WTC11 (cell line): ENCODE measurements around the gene CNOT8. TPM values are rescaled to one million over a fixed set of nuclear protein-coding genes. Genes with fewer than 3 reads are reported as not detected.

Source experiments
- ATAC-seq: fragments of 200-7000 bp; cut with Tn5 transposase; 2 replicates; pipeline ENCODE4 v1.10.0; 2021; ENCODE audit warnings: mild to moderate bottlenecking, moderate library complexity
- CTCF ChIA-PET: fragments of 300-600 bp; sonication (Branson Sonifier 250); formaldehyde crosslinking; loops from one replicate; lab custom pipeline; 2021; ENCODE audit warnings: antibody characterized with exemption; lab: Charles Lee
- POLR2A ChIA-PET: fragments of 350-600 bp; sonication (Branson Sonifier 250); formaldehyde crosslinking; loops from one replicate; lab custom pipeline; 2021; ENCODE audit warnings: antibody characterized with exemption; lab: Charles Lee
- DNase-seq: peaks from one replicate; pipeline ENCODE4 v3.0.0; 2021; ENCODE audit warnings: low spot score
- H3K27ac Mint-ChIP-seq: 2 replicates; pipeline ENCODE4 v1.8.0; 2021; ENCODE audit warnings: mixed read lengths
- H3K27me3 Mint-ChIP-seq: 2 replicates; pipeline ENCODE4 v1.8.0; 2021; ENCODE audit warnings: low read depth, mild to moderate bottlenecking, moderate library complexity, mixed read lengths
- H3K36me3 Mint-ChIP-seq: 2 replicates; pipeline ENCODE4 v1.8.0; 2021; ENCODE audit warnings: mixed read lengths
- H3K4me1 Mint-ChIP-seq: 2 replicates; pipeline ENCODE4 v1.8.0; 2022; ENCODE audit warnings: mixed read lengths
- H3K4me3 Mint-ChIP-seq: 2 replicates; pipeline ENCODE4 v1.8.0; 2021; ENCODE audit warnings: mild to moderate bottlenecking, moderate library complexity, mixed read lengths
- H3K9me3 Mint-ChIP-seq: 2 replicates; pipeline ENCODE4 v1.8.0; 2021; ENCODE audit warnings: mixed read lengths
- ERG ChIP-seq: fragments of 250-450 bp; sonication (Bioruptor Pico); IDR thresholded peaks from 2 replicates; pipeline ENCODE4 v1.8.0; 2021; ENCODE audit warnings: mild to moderate bottlenecking
- FOXK1 ChIP-seq: sonication (generic); formaldehyde crosslinking; IDR thresholded peaks from 2 replicates; pipeline ENCODE4 v1.8.0; 2022; ENCODE audit warnings: mild to moderate bottlenecking, moderate library complexity, missing genetic modification reagents
- FOXP1 ChIP-seq: sonication (generic); formaldehyde crosslinking; IDR thresholded peaks from 2 replicates; pipeline ENCODE4 v1.8.0; 2022; ENCODE audit warnings: missing genetic modification reagents, mild to moderate bottlenecking, moderate library complexity, borderline replicate concordance
- GABPB1 ChIP-seq: sonication (generic); formaldehyde crosslinking; IDR thresholded peaks from 2 replicates; pipeline ENCODE4 v1.8.1; 2023; ENCODE audit warnings: mild to moderate bottlenecking, missing genetic modification reagents
- IRF1 ChIP-seq: sonication (generic); formaldehyde crosslinking; IDR thresholded peaks from 2 replicates; pipeline ENCODE4 v1.8.0; 2023; ENCODE audit warnings: missing genetic modification reagents
- NFATC4 ChIP-seq: fragments of 250-450 bp; sonication (Bioruptor Pico); IDR thresholded peaks from 2 replicates; pipeline ENCODE4 v1.9.0; 2021; ENCODE audit warnings: mild to moderate bottlenecking
- NFE2L1 ChIP-seq: sonication (generic); formaldehyde crosslinking; IDR thresholded peaks from 2 replicates; pipeline ENCODE4 v1.8.1; 2023; ENCODE audit warnings: missing genetic modification reagents
- NFYB ChIP-seq: sonication (generic); formaldehyde crosslinking; conservative IDR thresholded peaks from 2 replicates; pipeline ENCODE4 v1.8.0; 2022; ENCODE audit warnings: low read depth, missing genetic modification reagents
- PRDM15 ChIP-seq: sonication (generic); formaldehyde crosslinking; IDR thresholded peaks from 2 replicates; pipeline ENCODE4 v1.8.0; 2022; ENCODE audit warnings: missing genetic modification reagents
- PRRX2 ChIP-seq: fragments of 250-450 bp; sonication (Bioruptor Pico); IDR thresholded peaks from 2 replicates; pipeline ENCODE4 v1.8.0; 2021; ENCODE audit warnings: mild to moderate bottlenecking
- TEAD1 ChIP-seq: sonication (generic); formaldehyde crosslinking; IDR thresholded peaks from 2 replicates; pipeline ENCODE4 v1.8.0; 2022; ENCODE audit warnings: mild to moderate bottlenecking, missing genetic modification reagents
- ZBTB21 ChIP-seq: sonication (generic); formaldehyde crosslinking; IDR thresholded peaks from 2 replicates; pipeline ENCODE4 v1.8.1; 2023; ENCODE audit warnings: mild to moderate bottlenecking, missing genetic modification reagents, borderline replicate concordance
- ZMAT4 ChIP-seq: fragments of 250-450 bp; sonication (Bioruptor Pico); IDR thresholded peaks from 2 replicates; pipeline ENCODE4 v1.9.0; 2021; ENCODE audit warnings: mild to moderate bottlenecking
- ZNF512 ChIP-seq: sonication (generic); formaldehyde crosslinking; IDR thresholded peaks from 2 replicates; pipeline ENCODE4 v1.8.1; 2022; ENCODE audit warnings: missing genetic modification reagents, borderline replicate concordance
- total RNA-seq: library from RNA; stranded (reverse); gene quantifications from 3 replicates; pipeline ENCODE4 v1.2.3, GENCODE V29; 2021
- TF ChIP-seq, protein P1 (sequence below): sonication (generic); formaldehyde crosslinking; IDR thresholded peaks from 2 replicates; pipeline ENCODE4 v1.8.1; 2023; ENCODE audit warnings: mild to moderate bottlenecking, missing genetic modification reagents, moderate library complexity
- TF ChIP-seq, protein P2 (sequence below): fragments of 250-450 bp; sonication (Bioruptor Pico); IDR thresholded peaks from 2 replicates; pipeline ENCODE4 v1.9.0; 2021; ENCODE audit warnings: mild to moderate bottlenecking
- TF ChIP-seq, protein P3 (sequence below): sonication (generic); formaldehyde crosslinking; IDR thresholded peaks from 2 replicates; pipeline ENCODE4 v1.8.1; 2022; ENCODE audit warnings: low read depth, mild to moderate bottlenecking, moderate library complexity, missing genetic modification reagents, borderline replicate concordance
- TF ChIP-seq, protein P4 (sequence below): sonication (generic); formaldehyde crosslinking; IDR thresholded peaks from 2 replicates; pipeline ENCODE4 v1.8.1; 2023; ENCODE audit warnings: mild to moderate bottlenecking, missing genetic modification reagents
- TF ChIP-seq, protein P5 (sequence below): sonication (generic); formaldehyde crosslinking; IDR thresholded peaks from 2 replicates; pipeline ENCODE4 v1.8.0; 2022; ENCODE audit warnings: mild to moderate bottlenecking, missing genetic modification reagents

CNOT8 gene
- total RNA-seq, 1 experiment from 2014 or later = 58.6 TPM

- TF ChIP-seq ERG (CRISPR knock-in tag) (no peak), IRF1 (CRISPR knock-in tag) (no peak), FOXP1 (CRISPR knock-in tag) (no peak)
- TF ChIP-seq, protein P1, sequence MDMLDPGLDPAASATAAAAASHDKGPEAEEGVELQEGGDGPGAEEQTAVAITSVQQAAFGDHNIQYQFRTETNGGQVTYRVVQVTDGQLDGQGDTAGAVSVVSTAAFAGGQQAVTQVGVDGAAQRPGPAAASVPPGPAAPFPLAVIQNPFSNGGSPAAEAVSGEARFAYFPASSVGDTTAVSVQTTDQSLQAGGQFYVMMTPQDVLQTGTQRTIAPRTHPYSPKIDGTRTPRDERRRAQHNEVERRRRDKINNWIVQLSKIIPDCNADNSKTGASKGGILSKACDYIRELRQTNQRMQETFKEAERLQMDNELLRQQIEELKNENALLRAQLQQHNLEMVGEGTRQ = no peak
- TF ChIP-seq, protein P2, sequence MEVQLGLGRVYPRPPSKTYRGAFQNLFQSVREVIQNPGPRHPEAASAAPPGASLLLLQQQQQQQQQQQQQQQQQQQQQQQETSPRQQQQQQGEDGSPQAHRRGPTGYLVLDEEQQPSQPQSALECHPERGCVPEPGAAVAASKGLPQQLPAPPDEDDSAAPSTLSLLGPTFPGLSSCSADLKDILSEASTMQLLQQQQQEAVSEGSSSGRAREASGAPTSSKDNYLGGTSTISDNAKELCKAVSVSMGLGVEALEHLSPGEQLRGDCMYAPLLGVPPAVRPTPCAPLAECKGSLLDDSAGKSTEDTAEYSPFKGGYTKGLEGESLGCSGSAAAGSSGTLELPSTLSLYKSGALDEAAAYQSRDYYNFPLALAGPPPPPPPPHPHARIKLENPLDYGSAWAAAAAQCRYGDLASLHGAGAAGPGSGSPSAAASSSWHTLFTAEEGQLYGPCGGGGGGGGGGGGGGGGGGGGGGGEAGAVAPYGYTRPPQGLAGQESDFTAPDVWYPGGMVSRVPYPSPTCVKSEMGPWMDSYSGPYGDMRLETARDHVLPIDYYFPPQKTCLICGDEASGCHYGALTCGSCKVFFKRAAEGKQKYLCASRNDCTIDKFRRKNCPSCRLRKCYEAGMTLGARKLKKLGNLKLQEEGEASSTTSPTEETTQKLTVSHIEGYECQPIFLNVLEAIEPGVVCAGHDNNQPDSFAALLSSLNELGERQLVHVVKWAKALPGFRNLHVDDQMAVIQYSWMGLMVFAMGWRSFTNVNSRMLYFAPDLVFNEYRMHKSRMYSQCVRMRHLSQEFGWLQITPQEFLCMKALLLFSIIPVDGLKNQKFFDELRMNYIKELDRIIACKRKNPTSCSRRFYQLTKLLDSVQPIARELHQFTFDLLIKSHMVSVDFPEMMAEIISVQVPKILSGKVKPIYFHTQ (CRISPR knock-in tag) = no peak
- TF ChIP-seq, protein P3, sequence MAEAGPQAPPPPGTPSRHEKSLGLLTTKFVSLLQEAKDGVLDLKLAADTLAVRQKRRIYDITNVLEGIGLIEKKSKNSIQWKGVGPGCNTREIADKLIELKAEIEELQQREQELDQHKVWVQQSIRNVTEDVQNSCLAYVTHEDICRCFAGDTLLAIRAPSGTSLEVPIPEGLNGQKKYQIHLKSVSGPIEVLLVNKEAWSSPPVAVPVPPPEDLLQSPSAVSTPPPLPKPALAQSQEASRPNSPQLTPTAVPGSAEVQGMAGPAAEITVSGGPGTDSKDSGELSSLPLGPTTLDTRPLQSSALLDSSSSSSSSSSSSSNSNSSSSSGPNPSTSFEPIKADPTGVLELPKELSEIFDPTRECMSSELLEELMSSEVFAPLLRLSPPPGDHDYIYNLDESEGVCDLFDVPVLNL (CRISPR knock-in tag) = no peak
- TF ChIP-seq, protein P4, sequence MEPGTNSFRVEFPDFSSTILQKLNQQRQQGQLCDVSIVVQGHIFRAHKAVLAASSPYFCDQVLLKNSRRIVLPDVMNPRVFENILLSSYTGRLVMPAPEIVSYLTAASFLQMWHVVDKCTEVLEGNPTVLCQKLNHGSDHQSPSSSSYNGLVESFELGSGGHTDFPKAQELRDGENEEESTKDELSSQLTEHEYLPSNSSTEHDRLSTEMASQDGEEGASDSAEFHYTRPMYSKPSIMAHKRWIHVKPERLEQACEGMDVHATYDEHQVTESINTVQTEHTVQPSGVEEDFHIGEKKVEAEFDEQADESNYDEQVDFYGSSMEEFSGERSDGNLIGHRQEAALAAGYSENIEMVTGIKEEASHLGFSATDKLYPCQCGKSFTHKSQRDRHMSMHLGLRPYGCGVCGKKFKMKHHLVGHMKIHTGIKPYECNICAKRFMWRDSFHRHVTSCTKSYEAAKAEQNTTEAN (CRISPR knock-in tag) = no peak
Observed at GRCh38 chr5:154861946-154862345, 3.5 kb downstream of the CNOT8 start (continued).

- ChIA-PET POLR2A (no interaction called here), CTCF (no interaction called here)
- no peak overlapping the region for H3K4me3 Mint-ChIP-seq
- ATAC-seq = no peak
- DNase-seq = no peak
- H3K27ac Mint-ChIP-seq = peak overlapping the region; percentile 57; the same call in 1 of the 2 replicates
- peaks cover 45% of the 10 kb centered on the region for H3K36me3 Mint-ChIP-seq
- H3K4me1 Mint-ChIP-seq = peaks cover 22% of the 10 kb centered on the region
- H3K27me3 Mint-ChIP-seq = no peaks in the 10 kb centered on the region
- H3K9me3 Mint-ChIP-seq = no peaks in the 10 kb centered on the region
- no peak for TF ChIP-seq NFYB (CRISPR knock-in tag)
- TF ChIP-seq ZBTB21 (CRISPR knock-in tag) = no peak
- TF ChIP-seq, protein P3 (CRISPR knock-in tag) = no peak
- TF ChIP-seq, protein P5, sequence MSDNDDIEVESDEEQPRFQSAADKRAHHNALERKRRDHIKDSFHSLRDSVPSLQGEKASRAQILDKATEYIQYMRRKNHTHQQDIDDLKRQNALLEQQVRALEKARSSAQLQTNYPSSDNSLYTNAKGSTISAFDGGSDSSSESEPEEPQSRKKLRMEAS (CRISPR knock-in tag) = no peak
- TF ChIP-seq TEAD1 (CRISPR knock-in tag) = no peak
- TF ChIP-seq NFATC4 (CRISPR knock-in tag) = no peak
- no peak for TF ChIP-seq GABPB1 (CRISPR knock-in tag)
- TF ChIP-seq PRDM15 (CRISPR knock-in tag) = no peak
- TF ChIP-seq ZMAT4 (CRISPR knock-in tag) = no peak
- TF ChIP-seq ZNF512 (CRISPR knock-in tag) = no peak
- no peak for TF ChIP-seq PRRX2 (CRISPR knock-in tag)
- no peak for TF ChIP-seq NFE2L1 (CRISPR knock-in tag)
- TF ChIP-seq FOXK1 (CRISPR knock-in tag) = no peak
Observed at GRCh38 chr5:154862766-154863165, 4.3 kb downstream of the CNOT8 start.
